Stimulated activated CD8-positive, alpha-beta memory T cell treated with anti-CD3 and anti-CD28 coated beads, Interleukin-12 subunit alpha, Interleukin-12 subunit beta, amount 100 ng/mL, for 24 hours (primary cell): Measurements from ENCODE around the gene PSMA5.
"Not testable (repeated sequence)": the region's sequence is repeated elsewhere in the genome, so short reads cannot be mapped to it uniquely, and the experiment has no call there.

Experiments
- DNase-seq: peaks from one replicate; pipeline ENCODE4 v3.0.0-alpha.2; 2020; ENCODE audit errors: extremely low read depth

PSMA5 gene

GRCh38 chr1:109433322-109433721, 7.1 kb upstream of the PSMA5 start:
- no peak for DNase-seq

- DNase-seq, result no peak
Observed at GRCh38 chr1:109432336-109432735, 6.1 kb upstream of the PSMA5 start.

GRCh38 chr1:109427171-109427467, 871 bp upstream of the PSMA5 start:
- no peak for DNase-seq

GRCh38 chr1:109425391-109426280, 612 bp downstream of the PSMA5 start:
- DNase-seq, result peak; percentile 36

- DNase-seq, result no peak
Observed at GRCh38 chr1:109423498-109423897, 2.8 kb downstream of the PSMA5 start.

GRCh38 chr1:109412551-109412950, 13.7 kb downstream of the PSMA5 start:
- DNase-seq, result no peak

GRCh38 chr1:109404838-109405237, 21.4 kb downstream of the PSMA5 start:
- DNase-seq, result no peak

- no peak for DNase-seq
Observed at GRCh38 chr1:109402025-109402424, 24.2 kb downstream of the PSMA5 start.

GRCh38 chr1:109400035-109400655, 26.1 kb downstream of the PSMA5 start:
- no peak for DNase-seq

- DNase-seq, result no peak
Observed at GRCh38 chr1:109399326-109399957, 26.8 kb downstream of the PSMA5 start.

GRCh38 chr1:109398343-109399225, 27.7 kb downstream of the PSMA5 start:
- DNase-seq, result no peak

- peak; percentile 32 for DNase-seq
Observed at GRCh38 chr1:109397581-109398342, 28.5 kb downstream of the PSMA5 start, which contains the start of gene SORT1. Gene SORT1, minus strand, starts transcription at chr1:109397918. Its CDS starts 26 bp downstream, at chr1:109397892.

- no peak for DNase-seq
Observed at GRCh38 chr1:109396871-109397580, 29.2 kb downstream of the PSMA5 start.

- DNase-seq, result no peak
Observed at GRCh38 chr1:109396513-109396839, 29.8 kb downstream of the PSMA5 start.

GRCh38 chr1:109395602-109396512, 30.4 kb downstream of the PSMA5 start:
- no peak for DNase-seq

- not testable (repeated sequence) for DNase-seq
Observed at GRCh38 chr1:109395282-109395599, 31.0 kb downstream of the PSMA5 start.

- DNase-seq, result no peak
Observed at GRCh38 chr1:109394591-109395281, 31.5 kb downstream of the PSMA5 start.

- DNase-seq, result no peak
Observed at GRCh38 chr1:109393617-109394233, 32.5 kb downstream of the PSMA5 start.
